Measurements from ENCODE around the gene RPS18.

Gene RPS18

DNA sequence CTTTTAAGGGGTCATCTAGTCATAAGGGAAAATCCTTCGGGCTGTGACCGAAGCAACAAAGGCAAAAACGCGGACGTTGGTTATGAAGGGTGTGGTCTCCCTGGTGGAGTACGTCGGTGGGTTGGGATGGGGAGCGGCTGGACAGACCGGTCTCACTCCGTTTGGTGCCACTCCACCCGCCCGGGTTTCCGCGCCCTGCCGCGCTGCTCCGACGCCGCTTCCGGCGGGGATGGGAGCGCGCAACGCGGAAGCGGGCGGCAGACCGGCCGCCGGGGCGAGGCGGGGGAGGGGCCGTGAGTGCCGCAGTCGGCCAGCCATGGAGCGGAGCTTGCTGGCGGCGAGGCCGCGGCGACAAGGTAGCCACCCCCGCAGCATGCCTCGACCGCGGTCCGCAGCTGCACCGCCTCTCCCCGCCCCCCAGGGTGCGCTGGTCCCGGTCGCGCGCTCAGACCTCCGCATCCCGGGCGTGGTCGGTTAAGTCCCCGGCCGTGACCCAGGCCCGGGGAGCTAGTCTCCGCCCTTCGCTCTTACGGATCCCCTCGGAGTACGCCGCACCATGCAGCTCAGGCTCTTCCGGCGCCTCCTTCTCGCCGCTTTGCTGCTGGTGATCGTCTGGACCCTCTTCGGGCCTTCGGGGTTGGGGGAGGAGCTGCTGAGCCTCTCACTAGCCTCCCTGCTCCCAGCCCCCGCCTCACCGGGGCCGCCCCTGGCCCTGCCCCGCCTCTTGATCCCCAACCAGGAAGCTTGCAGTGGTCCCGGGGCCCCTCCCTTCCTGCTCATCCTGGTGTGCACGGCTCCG, 5.2 kb downstream of the RPS18 start, which contains the start of gene B3GALT4:
TSS of gene B3GALT4 (plus strand) at position 260 of the 799 bp plus-strand sequence. CDS start at position 557, 297 bp downstream.
- peak; percentile 24; the same call in 1 of the 2 replicates for TF ChIP-seq YY1 (IDR thresholded peaks at IDR 0.05; ENCODE audit: low read depth)
- no peak for TF ChIP-seq RAD21 (IDR thresholded peaks at IDR 0.05; ENCODE audit: low read depth)
- no peak; the same call in 1 of the 2 replicates for TF ChIP-seq NFIC (IDR thresholded peaks at IDR 0.05)
- no peak for TF ChIP-seq ZBTB7A (IDR thresholded peaks at IDR 0.05; ENCODE audit: low read depth)
- TF ChIP-seq, protein P1, sequence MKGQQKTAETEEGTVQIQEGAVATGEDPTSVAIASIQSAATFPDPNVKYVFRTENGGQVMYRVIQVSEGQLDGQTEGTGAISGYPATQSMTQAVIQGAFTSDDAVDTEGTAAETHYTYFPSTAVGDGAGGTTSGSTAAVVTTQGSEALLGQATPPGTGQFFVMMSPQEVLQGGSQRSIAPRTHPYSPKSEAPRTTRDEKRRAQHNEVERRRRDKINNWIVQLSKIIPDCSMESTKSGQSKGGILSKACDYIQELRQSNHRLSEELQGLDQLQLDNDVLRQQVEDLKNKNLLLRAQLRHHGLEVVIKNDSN (IDR thresholded peaks at IDR 0.05), result no peak
- TF ChIP-seq, protein P2, sequence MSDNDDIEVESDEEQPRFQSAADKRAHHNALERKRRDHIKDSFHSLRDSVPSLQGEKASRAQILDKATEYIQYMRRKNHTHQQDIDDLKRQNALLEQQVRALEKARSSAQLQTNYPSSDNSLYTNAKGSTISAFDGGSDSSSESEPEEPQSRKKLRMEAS (IDR thresholded peaks at IDR 0.05), result peak; percentile 75; the same call in 1 of the 2 replicates
- TF ChIP-seq CREB1 (IDR thresholded peaks at IDR 0.05; ENCODE audit: low read depth), result peak; percentile 50; the same call in 1 of the 2 replicates
- TF ChIP-seq EGR1 (IDR thresholded peaks at IDR 0.05), result peak; percentile 64; the same call in 1 of the 2 replicates
- TF ChIP-seq CEBPB (IDR thresholded peaks at IDR 0.05), result peak; percentile 16; the same call in 1 of the 2 replicates
- TF ChIP-seq TEAD4 (IDR thresholded peaks at IDR 0.05), result peak; percentile 32
- TF ChIP-seq TCF12 (IDR thresholded peaks at IDR 0.05; ENCODE audit: low read depth), result peak; percentile 66
- TF ChIP-seq, protein P3, sequence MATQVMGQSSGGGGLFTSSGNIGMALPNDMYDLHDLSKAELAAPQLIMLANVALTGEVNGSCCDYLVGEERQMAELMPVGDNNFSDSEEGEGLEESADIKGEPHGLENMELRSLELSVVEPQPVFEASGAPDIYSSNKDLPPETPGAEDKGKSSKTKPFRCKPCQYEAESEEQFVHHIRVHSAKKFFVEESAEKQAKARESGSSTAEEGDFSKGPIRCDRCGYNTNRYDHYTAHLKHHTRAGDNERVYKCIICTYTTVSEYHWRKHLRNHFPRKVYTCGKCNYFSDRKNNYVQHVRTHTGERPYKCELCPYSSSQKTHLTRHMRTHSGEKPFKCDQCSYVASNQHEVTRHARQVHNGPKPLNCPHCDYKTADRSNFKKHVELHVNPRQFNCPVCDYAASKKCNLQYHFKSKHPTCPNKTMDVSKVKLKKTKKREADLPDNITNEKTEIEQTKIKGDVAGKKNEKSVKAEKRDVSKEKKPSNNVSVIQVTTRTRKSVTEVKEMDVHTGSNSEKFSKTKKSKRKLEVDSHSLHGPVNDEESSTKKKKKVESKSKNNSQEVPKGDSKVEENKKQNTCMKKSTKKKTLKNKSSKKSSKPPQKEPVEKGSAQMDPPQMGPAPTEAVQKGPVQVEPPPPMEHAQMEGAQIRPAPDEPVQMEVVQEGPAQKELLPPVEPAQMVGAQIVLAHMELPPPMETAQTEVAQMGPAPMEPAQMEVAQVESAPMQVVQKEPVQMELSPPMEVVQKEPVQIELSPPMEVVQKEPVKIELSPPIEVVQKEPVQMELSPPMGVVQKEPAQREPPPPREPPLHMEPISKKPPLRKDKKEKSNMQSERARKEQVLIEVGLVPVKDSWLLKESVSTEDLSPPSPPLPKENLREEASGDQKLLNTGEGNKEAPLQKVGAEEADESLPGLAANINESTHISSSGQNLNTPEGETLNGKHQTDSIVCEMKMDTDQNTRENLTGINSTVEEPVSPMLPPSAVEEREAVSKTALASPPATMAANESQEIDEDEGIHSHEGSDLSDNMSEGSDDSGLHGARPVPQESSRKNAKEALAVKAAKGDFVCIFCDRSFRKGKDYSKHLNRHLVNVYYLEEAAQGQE (IDR thresholded peaks at IDR 0.05; ENCODE audit: low read depth), result no peak
- TF ChIP-seq TAF1 (IDR thresholded peaks at IDR 0.05; ENCODE audit: low read depth), result no peak
- TF ChIP-seq EP300 (IDR thresholded peaks at IDR 0.05; ENCODE audit: borderline replicate concordance), result peak; percentile 51; the same call in 1 of the 2 replicates
- no peak for TF ChIP-seq FOXM1 (IDR thresholded peaks at IDR 0.05; ENCODE audit: borderline replicate concordance, low read depth)

DNA sequence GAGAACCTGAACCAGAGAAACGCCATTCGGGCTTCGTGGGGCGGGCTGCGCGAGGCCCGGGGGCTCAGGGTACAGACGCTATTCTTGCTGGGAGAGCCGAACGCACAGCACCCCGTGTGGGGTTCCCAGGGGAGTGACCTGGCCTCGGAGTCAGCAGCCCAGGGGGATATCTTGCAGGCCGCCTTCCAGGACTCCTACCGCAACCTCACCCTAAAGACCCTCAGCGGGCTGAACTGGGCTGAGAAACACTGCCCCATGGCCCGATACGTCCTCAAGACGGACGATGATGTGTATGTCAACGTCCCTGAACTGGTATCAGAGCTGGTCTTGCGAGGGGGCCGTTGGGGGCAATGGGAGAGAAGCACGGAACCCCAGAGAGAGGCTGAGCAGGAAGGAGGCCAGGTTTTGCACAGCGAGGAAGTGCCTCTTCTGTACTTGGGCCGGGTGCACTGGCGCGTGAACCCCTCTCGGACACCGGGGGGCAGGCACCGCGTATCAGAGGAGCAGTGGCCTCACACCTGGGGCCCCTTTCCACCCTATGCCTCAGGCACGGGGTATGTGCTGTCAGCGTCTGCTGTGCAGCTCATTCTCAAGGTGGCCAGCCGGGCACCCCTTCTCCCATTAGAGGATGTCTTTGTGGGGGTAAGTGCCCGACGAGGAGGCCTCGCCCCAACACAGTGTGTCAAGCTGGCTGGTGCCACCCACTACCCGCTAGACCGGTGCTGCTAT, 6.0 kb downstream of the RPS18 start:
- TF ChIP-seq CEBPB (IDR thresholded peaks at IDR 0.05) (no peak), EP300 (IDR thresholded peaks at IDR 0.05; ENCODE audit: borderline replicate concordance) (no peak), RAD21 (IDR thresholded peaks at IDR 0.05; ENCODE audit: low read depth) (no peak), ZBTB7A (IDR thresholded peaks at IDR 0.05; ENCODE audit: low read depth) (no peak; the same call in 1 of the 2 replicates), FOXM1 (IDR thresholded peaks at IDR 0.05; ENCODE audit: borderline replicate concordance, low read depth) (no peak), TEAD4 (IDR thresholded peaks at IDR 0.05) (no peak), YY1 (IDR thresholded peaks at IDR 0.05; ENCODE audit: low read depth) (no peak)
- TF ChIP-seq, protein P3 (IDR thresholded peaks at IDR 0.05; ENCODE audit: low read depth), result no peak
- TF ChIP-seq, protein P1 (IDR thresholded peaks at IDR 0.05), result no peak

DNA sequence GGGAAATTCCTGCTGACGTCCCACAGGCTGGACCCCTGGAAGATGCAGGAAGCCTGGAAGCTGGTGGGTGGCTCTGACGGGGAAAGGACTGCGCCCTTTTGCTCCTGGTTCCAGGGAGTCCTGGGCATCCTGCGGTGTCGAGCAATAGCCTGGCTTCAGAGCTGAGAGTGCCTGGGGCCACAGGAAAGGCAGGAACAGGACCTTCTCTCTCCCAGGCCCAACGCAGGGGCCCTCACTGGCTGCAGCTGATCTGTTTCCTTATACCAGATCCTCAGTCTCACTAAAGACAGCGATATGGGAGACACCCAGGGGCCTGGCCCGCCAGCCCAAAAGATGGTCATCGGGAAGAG, 6.5 kb downstream of the RPS18 start:
- TF ChIP-seq, protein P1 (IDR thresholded peaks at IDR 0.05), result no peak
- TF ChIP-seq EP300 (IDR thresholded peaks at IDR 0.05; ENCODE audit: borderline replicate concordance) (no peak), RAD21 (IDR thresholded peaks at IDR 0.05; ENCODE audit: low read depth) (no peak), EGR1 (IDR thresholded peaks at IDR 0.05) (no peak), ZBTB7A (IDR thresholded peaks at IDR 0.05; ENCODE audit: low read depth) (no peak), TAF1 (IDR thresholded peaks at IDR 0.05; ENCODE audit: low read depth) (no peak)

DNA sequence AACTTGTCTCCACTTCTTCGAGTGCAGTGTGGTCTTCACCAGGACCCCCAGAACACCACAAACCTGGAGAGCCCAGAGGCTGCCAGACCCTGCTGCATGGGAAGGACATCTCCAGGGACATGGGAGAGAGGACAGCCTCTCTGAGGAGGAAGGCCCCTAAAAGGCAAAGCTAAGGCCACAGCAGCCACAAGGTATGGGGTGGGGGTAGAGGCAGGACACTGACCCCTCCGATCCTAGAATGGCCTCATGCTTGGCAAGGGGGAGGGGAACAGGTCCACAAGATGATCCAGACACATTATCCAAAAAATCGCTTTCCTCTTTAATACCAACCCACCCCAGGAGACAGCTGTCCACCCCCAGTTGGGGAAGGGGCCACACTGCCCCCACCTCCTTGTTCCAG, 6.9 kb downstream of the RPS18 start:
- TF ChIP-seq, protein P2 (IDR thresholded peaks at IDR 0.05), result no peak
- TF ChIP-seq FOXM1 (IDR thresholded peaks at IDR 0.05; ENCODE audit: borderline replicate concordance, low read depth) (no peak), YY1 (IDR thresholded peaks at IDR 0.05; ENCODE audit: low read depth) (no peak), RAD21 (IDR thresholded peaks at IDR 0.05; ENCODE audit: low read depth) (no peak), ZBTB7A (IDR thresholded peaks at IDR 0.05; ENCODE audit: low read depth) (0 out of 2 replicates have a peak, but pooled peaks have one; percentile 52), EGR1 (IDR thresholded peaks at IDR 0.05) (no peak), TAF1 (IDR thresholded peaks at IDR 0.05; ENCODE audit: low read depth) (no peak)

Measured in Ishikawa (cell line).